NCI-H187 treated with DMSO at 0.1 percent for 48 hours (cell line): ENCODE data around the gene TCF19.
A peak's percentile ranks its signal among the peaks of the same experiment; 100 is the strongest.
"Not testable (repeated sequence)": the region's sequence is repeated elsewhere in the genome, so short reads cannot be mapped to it uniquely, and the experiment has no call there.

ENCODE experiments used
- DNase-seq: peaks from one replicate; lab custom pipeline; 2025; lab: John Stamatoyannopoulos, UW

The TCF19 gene

GRCh38 chr6:31183287-31183686, 24.9 kb downstream of the TCF19 start:
- DNase-seq: not testable (repeated sequence)

DNA sequence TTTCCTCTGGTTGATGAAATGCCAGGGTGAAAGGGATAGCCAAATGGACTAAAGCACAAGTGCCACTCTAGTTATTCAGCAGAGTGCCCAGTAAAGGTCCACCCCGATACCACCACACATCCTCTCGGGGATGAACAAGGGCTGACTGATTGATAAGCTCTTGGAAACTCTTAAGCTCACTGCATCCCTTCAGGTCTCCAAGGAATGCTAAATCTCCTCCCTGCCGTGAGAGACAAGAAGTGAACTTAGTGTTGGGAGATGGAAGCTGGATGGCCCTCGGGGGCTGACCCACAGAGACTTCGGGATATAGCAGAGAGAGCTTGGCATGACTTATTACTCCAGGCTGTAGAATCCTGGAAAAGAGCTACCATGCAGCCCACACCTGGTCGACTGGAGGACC, 25.5 kb downstream of the TCF19 start:
- not testable (repeated sequence) for DNase-seq

DNA sequence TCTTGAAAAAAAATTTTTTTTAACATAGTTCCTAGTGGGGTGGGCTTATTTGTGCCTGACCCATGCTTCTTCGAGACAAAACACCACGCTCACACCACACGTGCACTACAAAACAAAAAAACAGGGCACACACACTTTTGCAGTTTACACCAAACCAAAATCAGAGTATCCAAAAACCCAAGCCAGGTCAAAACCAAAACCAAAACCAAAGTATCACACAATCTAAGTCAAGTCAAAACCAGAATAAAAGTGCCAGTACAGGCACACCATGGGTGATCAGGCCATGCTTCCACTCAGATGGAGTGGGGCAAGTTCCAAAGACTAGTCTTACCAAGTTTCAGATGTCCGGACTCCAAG, 27.3 kb downstream of the TCF19 start:
- not testable (repeated sequence) for DNase-seq

GRCh38 chr6:31186052-31186734, 27.8 kb downstream of the TCF19 start:
- no peak for DNase-seq

DNA sequence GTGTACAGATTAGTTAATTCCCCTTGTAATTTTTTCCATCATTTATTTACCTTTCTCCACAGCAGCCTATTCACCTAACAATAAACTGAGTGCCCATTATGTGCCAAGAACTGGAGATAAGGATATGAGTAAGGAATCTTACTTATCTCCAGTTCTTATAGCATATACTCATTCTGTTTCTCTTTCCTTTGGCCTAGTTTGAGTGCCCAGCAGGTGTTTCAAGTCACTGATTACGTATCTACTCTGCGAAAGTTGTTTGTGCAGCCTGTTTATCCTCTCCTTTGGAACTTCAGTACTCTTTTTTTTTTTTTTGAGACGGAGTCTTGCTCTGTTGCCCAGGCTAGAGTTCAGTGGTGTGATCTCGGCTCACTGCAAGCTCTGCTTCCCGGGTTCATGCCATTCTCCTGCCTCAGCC, 29.4 kb downstream of the TCF19 start:
- no peak for DNase-seq

- DNase-seq: not testable (repeated sequence)
Observed at GRCh38 chr6:31189223-31189622, 30.8 kb downstream of the TCF19 start.

- DNase-seq: no peak
Observed at GRCh38 chr6:31190488-31190887, 32.1 kb downstream of the TCF19 start.

GRCh38 chr6:31192431-31193105, 34.2 kb downstream of the TCF19 start:
- DNase-seq: not testable (repeated sequence)

- no peak for DNase-seq
Observed at GRCh38 chr6:31193206-31193605, 34.8 kb downstream of the TCF19 start.

GRCh38 chr6:31194061-31194834, 35.9 kb downstream of the TCF19 start:
- no peak for DNase-seq

DNA sequence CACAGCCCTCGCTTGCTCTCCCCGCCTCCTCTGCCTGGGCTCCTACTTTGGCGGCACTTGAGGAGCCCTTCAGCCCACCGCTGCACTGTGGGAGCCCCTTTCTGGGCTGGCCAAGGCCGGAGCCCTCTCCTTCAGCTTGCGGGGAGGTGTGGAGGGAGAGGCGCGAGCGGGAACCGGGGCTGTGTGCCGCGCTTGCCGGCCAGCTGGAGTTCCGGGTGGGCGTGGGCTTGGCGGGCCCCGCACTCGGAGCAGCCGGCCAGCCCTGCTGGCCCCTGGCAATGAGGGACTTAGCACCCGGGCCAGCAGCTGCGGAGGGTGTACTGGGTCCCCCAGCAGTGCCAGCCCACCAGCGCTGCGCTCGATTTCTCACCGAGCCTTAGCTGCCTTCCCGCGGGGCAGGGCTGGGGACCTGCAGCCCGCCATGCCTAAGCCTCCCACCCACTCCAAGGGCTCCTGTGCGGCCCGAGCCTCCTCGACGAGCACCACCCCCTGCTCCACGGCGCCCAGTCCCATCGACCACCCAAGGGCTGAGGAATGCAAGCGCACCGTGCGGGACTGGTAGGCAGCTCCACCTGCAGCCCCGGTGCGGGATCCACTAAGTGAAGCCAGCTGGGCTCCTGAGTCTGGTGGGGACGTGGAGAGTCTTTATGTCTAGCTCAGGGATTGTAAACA, 37.1 kb downstream of the TCF19 start:
- DNase-seq: not testable (repeated sequence)

DNA sequence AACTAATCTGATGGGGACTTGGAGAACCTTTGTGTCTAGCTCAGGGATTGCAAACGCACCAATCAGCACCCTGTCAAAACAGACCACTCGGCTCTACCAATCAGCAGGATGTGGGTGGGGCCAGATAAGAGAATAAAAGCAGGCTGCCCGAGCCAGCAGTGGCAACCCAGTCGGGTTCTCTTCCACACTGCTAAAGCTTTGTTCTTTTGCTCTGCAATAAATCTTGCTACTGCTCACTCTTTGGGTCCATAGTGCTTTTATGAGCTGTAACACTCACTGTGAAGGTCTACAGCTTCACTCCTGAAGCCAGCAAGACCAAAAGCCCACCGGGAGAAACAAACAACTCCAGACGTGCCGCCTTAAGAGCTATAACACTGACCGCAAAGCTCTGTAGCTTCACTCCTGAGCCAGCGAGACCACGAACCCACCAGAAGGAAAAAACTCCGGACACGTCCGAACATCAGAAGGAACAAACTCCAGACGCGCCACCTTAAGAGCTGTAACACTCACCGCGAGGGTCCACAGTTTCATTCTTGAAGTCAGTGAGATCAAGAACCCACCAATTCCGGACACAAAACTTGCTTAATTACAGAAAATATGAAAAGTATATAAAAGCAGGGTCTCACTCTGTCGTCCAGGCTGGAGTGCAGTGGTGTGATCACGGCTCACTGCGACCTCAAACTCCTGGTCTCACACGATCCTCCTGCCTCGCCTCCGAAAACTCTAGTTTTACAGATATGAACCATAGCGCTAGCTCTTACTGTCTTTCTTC, 38.0 kb downstream of the TCF19 start:
- not testable (repeated sequence) for DNase-seq

DNA sequence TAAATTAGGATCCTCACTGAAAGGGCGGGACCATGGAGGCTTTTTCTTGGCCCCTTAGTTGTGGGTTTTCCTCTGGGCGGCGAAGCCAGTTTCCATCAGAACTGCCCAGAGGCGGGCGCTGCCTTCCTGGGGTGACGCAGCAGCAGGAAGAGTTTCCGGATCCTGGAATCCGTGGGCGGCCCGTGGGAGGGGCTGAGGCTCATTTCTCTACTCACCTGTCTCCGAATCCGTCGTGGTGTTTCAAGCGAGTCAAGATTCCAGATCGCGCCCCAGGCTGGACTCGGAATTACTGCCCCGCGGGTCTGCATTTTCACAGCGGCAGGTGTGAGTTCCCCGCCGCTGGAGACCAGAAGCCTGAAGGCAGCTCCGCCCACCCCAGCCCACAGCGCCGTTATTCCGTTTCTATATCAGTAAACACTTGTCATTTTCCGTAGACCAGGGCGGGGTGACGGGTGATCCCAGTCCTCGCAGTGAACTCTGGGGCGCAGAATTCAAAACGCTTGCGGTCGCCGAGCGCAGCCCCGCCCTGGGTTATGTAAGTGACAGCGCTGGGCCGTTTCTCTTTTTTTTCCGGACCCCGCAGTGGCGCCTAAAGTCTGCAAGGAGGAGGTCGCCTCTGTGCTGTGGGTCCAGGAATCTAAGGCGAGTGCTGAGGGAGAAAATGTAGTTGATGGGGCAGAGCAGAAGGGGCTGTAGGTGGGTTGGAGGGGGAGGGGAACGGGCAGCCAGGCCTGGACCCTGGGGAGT, 39.3 kb downstream of the TCF19 start:
- peak; percentile 43 for DNase-seq

DNA sequence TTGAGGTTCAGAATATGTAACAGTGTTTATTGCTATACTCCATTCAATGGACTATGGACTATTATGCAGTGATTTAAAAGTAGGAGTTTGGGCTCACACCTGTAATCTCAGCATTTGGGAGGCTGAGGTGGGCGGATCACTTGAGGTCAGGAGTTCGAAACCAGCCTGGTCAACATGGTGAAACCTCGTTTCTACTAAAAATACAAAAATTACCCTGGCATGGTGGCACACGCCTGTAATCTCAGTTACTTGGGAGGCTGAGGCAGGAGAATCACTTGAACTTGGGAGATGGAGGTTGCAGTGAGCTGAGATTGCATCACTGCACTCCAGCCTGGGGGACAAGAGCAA, 40.7 kb downstream of the TCF19 start:
- not testable (repeated sequence) for DNase-seq

- DNase-seq: no peak
Observed at GRCh38 chr6:31202259-31203166, 44.1 kb downstream of the TCF19 start.

DNA sequence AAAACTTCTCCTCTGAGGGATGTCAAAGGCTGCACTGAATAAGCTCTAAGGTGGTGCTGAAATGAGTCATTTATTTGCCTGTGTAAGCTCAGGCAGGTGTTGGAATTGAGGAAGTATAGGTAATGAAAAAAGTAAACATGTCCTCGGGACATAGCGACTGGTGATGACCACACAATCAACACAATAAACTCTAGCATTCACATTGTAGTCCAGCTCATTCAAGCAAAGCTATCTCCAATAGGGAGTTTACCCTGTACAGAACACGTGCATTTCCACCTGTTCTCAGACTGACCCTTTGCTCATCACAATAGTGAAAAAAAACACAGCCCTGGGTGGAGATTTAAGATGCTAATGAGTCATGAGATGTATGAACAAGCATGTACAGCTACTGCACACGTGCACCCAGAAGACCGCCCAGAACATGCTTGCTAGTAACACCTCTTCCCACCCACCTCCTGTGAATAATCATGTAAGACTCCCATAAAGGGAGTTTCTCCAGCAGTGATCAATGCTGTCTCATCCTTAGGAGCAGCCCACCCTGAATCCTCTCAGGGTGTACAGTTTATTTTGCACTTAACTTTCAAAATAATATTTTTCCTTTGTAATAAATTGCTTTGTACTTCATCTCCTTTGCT, 45.1 kb downstream of the TCF19 start:
- peak; percentile 54 for DNase-seq

DNA sequence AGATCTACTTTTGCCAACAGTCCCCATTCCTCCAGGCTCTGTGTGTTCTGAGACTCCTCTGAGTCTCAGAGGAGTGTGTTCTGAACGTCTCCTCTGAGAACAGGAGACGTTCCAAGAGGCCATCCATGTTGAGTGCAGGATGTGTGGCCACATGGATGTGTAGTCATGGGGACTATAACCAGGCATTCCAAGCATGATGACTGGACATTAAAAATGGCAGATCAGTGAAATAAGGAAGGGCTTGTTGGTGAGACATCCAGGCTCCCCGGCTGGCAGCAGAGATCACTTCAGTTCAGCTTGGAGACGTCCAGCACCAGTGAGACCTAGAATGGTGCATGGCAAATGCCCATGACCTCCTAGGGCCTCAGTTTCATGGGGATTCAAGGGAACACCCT, 46.4 kb downstream of the TCF19 start:
- no peak for DNase-seq

DNA sequence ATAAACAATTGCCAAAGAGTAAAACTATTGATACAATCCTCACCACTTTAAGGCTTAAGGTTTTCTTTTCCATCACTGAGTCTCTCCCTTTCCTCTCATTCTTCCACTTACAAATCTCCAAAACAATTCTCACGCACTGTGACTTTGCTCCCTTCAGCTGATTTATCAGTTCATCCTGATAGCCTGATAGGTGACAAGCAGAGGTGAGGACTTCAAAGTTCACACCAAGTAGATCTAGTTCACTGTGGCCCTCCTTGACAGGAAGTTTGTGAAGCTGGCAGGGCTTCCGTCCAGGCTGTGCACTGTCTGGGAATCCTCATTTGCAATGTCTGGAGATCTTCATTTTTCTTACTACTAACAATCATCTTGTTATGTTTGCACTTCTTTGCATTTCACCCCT, 47.2 kb downstream of the TCF19 start:
- no peak for DNase-seq

DNA sequence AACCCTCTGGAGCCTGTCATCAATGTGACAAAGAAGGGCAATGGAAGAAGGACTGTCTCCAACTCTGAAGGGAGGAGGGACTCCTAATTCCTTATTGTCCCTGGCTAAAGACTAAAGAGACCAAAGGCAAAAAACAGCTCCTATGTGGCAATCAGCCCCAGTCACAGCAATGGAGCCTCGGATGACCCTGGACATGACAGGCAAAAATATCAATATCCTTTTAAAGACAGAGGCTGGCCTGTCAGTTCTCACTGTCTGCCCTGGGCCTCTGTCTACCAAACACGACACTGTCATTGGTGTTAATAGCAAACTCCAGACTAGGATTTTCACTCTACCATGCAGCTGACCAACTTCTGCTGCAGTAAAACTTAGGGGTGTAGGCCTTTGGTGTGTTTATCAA, 50.1 kb downstream of the TCF19 start:
- DNase-seq: no peak

DNA sequence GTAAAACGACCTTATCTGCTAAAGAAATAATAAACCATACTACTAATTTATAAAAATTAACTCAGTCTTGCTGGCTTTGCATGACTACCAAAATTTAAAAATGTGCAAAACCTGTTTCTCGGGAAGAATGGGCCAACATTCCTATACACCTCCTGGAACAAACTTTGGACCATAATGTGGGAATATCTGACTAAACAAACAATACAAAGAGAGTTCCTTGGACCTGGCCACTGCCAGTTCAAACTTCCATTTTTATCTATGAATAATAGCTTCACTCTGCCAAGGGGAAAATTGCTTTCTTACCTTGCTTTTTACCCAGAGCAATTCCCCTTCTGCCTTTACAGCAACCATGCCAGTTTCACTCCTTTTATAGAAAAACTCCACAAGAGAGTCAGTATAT, 50.7 kb downstream of the TCF19 start:
- no peak for DNase-seq
